ENCODE measurements around the gene CFAP99.

DNA sequence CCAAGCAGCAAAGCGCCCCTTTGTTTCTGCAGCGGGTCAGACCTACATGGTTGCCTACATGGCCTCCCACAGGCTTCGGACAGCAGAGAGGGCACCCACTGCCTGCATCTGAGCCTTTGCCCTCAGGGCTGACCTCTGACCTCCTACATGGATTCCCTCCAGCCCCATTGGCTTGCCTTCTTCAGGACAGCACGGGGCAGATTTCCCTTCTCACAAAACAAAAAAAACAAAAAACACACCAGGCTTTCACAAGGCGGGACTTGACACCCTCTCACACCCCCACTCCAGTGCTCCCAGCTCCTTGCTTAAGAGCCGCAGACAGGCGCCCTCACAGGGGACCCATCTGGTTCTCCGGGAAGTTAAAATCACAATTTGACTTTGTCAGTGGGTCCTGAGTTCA, 33.2 kb upstream of the CFAP99 start:
- TF ChIP-seq ZNF146 (CRISPR knock-in tag; IDR thresholded peaks at IDR 0.05; ENCODE audit: unreplicated experiment) (no peak), GABPA (tag; conservative IDR thresholded peaks at IDR 0.05; ENCODE audit: low read depth) (no peak)

Measured in K562 (cell line).